Lower lobe of right lung (tissue), 2 donors: Measurements from ENCODE around the gene SCN9A. TPM values are rescaled to one million over a fixed set of nuclear protein-coding genes. Genes with fewer than 3 reads are reported as not detected.

Experiments used
- ATAC-seq, 2 donors: fragments of 200-7000 bp; cut with Tn5 transposase; one replicate each; pipeline ENCODE4 v1.9.1; 2020 to 2022; ENCODE audit warnings: mild to moderate bottlenecking in 2 of 2, moderate library complexity in 2 of 2
- DNase-seq: peaks from one replicate; pipeline ENCODE4 v3.0.0-alpha.2; 2020
- H3K27ac ChIP-seq: fragments of 200-600 bp; one replicate; pipeline ENCODE4 v1.8.0; 2022
- H3K27me3 ChIP-seq: fragments of 200-600 bp; one replicate; pipeline ENCODE4 v1.8.0; 2022; ENCODE audit warnings: low read depth
- H3K36me3 ChIP-seq: fragments of 200-600 bp; one replicate; pipeline ENCODE4 v1.8.0; 2022; ENCODE audit warnings: mild to moderate bottlenecking
- H3K4me1 ChIP-seq: fragments of 200-600 bp; one replicate; pipeline ENCODE4 v1.8.0; 2022
- H3K4me3 ChIP-seq: fragments of 200-600 bp; one replicate; pipeline ENCODE4 v1.8.0; 2022; ENCODE audit warnings: mild to moderate bottlenecking
- H3K9me3 ChIP-seq: fragments of 200-600 bp; one replicate; pipeline ENCODE4 v1.8.0; 2022
- intact Hi-C: fragments of 100-400 bp; cut with DNase I; formaldehyde crosslinking; loops from one replicate; pipeline ENCODE4 v1.11.0; 2022
- total RNA-seq: library from RNA; stranded (reverse); fragmentation: NEBNext Ultra II Directional; extraction: Animal tissue kit (Norgen Biotek cat#: 25700); gene quantifications from one replicate; pipeline ENCODE4 v1.2.1, GENCODE V29; 2021
- TF ChIP-seq, protein P1 (sequence below): fragments of 200-600 bp; IDR thresholded peaks from one replicate; pipeline ENCODE4 v1.8.0; 2022; ENCODE audit warnings: antibody characterized with exemption, mild to moderate bottlenecking
- donor health status: DM: no; HTN: yes; CAD: no; lungs with severe emphysema.

SCN9A gene
- total RNA-seq, 1 donor from 2014 or later: 13.6 TPM

DNA sequence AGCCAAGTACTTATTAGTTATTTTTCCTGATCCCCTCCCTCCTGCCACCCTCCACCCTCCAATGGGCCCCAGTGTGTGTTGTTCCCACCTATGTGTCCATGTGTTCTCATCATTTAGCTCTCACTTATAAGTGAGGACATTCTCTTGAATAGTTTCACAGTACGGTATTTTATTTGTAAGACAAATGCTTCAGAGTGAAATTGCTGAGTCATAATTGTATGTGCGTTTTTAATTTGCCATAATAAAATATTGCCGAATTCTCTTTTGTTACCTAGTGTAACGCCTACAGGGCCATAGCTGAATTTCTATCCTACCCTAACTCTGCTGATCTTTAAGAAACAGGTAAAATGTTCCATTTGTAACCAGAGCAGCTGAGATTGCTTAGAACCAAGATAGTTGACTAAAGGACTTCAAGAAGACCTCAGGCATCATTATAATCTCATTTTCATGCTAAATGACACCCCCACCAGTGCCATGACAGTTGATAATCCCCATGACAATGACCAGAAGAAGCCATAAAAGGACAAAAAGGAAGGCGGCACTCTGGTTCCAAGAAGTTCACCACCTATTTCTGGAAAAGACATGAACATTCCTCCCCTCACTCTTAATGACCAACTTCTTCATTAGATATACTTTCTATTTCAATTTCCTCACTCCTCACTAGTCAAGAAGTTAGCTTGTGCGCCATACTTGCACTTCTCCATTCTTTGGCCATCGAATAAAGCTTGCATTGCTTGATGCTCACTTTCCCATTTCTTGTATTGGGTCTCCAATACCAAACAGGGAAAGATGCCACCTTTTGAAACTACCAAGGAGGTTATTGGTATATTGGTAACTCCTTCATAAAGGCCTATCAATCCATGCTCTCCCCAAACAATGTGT, 18.4 kb downstream of the SCN9A start:
- TF ChIP-seq, protein P1, sequence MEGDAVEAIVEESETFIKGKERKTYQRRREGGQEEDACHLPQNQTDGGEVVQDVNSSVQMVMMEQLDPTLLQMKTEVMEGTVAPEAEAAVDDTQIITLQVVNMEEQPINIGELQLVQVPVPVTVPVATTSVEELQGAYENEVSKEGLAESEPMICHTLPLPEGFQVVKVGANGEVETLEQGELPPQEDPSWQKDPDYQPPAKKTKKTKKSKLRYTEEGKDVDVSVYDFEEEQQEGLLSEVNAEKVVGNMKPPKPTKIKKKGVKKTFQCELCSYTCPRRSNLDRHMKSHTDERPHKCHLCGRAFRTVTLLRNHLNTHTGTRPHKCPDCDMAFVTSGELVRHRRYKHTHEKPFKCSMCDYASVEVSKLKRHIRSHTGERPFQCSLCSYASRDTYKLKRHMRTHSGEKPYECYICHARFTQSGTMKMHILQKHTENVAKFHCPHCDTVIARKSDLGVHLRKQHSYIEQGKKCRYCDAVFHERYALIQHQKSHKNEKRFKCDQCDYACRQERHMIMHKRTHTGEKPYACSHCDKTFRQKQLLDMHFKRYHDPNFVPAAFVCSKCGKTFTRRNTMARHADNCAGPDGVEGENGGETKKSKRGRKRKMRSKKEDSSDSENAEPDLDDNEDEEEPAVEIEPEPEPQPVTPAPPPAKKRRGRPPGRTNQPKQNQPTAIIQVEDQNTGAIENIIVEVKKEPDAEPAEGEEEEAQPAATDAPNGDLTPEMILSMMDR: no peak
- Histone ChIP-seq H3K9me3 (no peaks in the 10 kb centered on the region), H3K27ac (no peak overlapping the region), H3K36me3 (no peaks in the 10 kb centered on the region), H3K4me3 (no peak overlapping the region), H3K27me3 (no peaks in the 10 kb centered on the region), H3K4me1 (no peaks in the 10 kb centered on the region)
- no peak for ATAC-seq
- DNase-seq: no peak
- intact Hi-C loops: no loop called here

DNA sequence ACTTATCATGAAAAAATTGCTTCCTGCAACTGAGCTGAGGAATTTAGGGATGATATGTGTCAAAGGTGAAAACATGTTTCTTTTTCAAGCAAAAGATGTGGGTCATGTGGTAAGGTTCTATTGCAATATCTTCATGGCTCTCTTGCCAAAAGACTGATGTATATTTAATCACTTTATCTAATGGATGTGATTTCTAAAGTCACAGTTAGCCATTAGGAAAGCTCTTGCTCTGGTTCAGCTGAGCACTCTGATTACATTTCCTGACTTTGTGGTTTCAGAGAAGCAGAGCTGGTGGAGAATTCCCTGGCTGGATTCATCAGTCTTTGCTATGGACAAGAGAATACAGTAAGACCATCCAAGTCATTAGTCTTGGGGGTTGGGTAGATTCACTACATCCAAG, 24.4 kb downstream of the SCN9A start:
- DNase-seq: no peak
- no peak for ATAC-seq
- intact Hi-C loops: no loop called here
- no peaks in the 10 kb centered on the region for H3K27me3 ChIP-seq
- H3K27ac ChIP-seq: no peak overlapping the region
- H3K9me3 ChIP-seq: no peaks in the 10 kb centered on the region
- no peaks in the 10 kb centered on the region for H3K36me3 ChIP-seq
- H3K4me3 ChIP-seq: no peak overlapping the region
- TF ChIP-seq, protein P1: no peak
- H3K4me1 ChIP-seq: no peaks in the 10 kb centered on the region

DNA sequence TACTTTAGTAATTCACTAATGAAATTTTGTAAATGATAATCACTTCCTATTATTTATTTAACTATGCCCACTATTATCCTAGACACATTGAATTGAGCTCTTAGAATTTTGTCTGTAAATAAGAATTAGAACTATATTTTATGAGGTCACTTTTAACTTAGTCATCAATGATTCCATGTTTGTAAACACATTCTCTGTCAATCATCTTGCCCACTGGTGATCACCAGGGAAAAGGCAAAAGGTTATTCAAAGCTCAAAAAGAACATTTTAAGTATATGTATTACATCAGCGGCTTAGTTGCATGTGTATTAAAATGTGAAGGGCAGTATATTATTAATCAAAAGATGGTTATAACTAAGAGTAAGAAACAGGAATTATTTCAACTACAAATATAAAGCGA, 25.2 kb downstream of the SCN9A start:
- DNase-seq (no peak), ATAC-seq (no peak)
- TF ChIP-seq, protein P1: no peak
- no peaks in the 10 kb centered on the region for H3K27me3 ChIP-seq
- intact Hi-C loops: no loop called here
- no peaks in the 10 kb centered on the region for H3K36me3 ChIP-seq
- H3K27ac ChIP-seq: no peak overlapping the region
- H3K9me3 ChIP-seq: no peaks in the 10 kb centered on the region
- no peak overlapping the region for H3K4me3 ChIP-seq
- H3K4me1 ChIP-seq: no peaks in the 10 kb centered on the region

DNA sequence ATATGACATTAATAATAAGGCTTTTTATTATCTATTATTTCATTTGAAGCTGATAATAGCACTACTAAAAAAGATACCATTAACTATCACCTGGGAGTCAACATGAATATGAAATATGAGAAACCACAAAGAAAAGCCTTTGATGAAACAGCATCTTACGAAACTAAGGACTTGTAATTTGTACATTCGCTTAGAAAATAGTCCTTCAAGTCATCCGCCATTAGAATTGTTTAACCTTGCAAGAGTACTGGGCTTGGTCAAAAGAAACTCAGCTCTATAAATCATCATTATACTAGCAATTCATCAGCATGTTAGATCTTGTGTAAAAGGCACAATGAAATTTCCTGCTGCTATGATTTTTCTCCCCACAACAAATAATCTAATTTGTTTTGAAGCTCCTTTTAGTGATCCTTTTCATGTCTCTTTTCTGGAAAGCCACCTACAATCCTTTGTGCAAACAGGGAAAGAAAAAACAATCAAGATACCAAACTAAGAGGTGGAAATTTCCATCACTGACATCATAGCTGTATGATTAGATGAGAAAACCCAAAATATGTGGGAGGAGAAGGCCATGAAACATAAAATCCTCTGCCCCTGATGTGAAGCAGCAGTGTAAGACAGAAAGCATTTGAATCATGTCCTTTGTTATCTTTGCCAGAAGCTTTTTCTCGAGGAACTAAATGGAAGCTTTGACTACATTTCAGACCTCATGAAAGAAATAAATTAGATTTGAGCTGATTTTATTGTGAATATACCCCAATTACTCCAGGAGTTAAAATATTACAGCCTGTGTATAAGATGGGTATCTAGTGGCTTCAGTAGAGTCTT, 31.2 kb downstream of the SCN9A start:
- no peaks in the 10 kb centered on the region for H3K4me1 ChIP-seq
- no peaks in the 10 kb centered on the region for H3K9me3 ChIP-seq
- no peaks in the 10 kb centered on the region for H3K27me3 ChIP-seq
- no peak for DNase-seq
- intact Hi-C loops: no loop called here
- TF ChIP-seq, protein P1: no peak
- H3K27ac ChIP-seq: no peak overlapping the region
- H3K36me3 ChIP-seq: no peaks in the 10 kb centered on the region
- ATAC-seq: no peak
- H3K4me3 ChIP-seq: no peak overlapping the region

DNA sequence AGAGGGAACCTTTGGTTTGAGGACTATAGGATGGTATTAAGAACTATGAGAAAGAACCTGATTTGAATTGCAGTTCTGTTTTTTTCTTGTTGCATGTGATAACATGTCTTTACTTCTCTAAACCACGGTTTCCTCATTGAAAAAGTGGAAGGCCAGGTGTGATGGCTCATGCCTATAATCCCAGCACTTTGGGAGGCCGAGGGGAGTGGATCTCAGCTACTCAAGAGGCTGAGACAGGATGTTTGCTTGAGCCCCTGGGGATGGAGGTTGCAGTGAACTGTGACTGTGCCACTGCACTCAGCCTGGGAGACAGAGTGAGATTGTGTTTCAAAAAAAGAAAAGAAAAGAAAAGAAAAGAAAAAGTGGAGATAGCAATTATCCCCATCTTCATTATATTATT, 32.3 kb downstream of the SCN9A start:
- TF ChIP-seq, protein P1: no peak
- H3K36me3 ChIP-seq: no peaks in the 10 kb centered on the region
- ATAC-seq (no peak), DNase-seq (no peak)
- no peaks in the 10 kb centered on the region for H3K27me3 ChIP-seq
- H3K4me3 ChIP-seq: no peak overlapping the region
- no peaks in the 10 kb centered on the region for H3K9me3 ChIP-seq
- H3K27ac ChIP-seq: no peak overlapping the region
- intact Hi-C loops: no loop called here
- no peaks in the 10 kb centered on the region for H3K4me1 ChIP-seq
